ENCODE data around the gene C6orf89.

Gene C6orf89

GRCh38 chr6:36916126-36916525 lies 30.4 kb downstream of the C6orf89 start:
- no peak for DNase-seq (ENCODE audit: low spot score)
- TF ChIP-seq CTCF (IDR thresholded peaks at IDR 0.05; ENCODE audit: extremely low read depth, missing control alignments), result no peak

GRCh38 chr6:36917541-36918193 lies 31.9 kb downstream of the C6orf89 start:
- TF ChIP-seq CTCF (IDR thresholded peaks at IDR 0.05; ENCODE audit: extremely low read depth, missing control alignments), result no peak
- no peak for DNase-seq (ENCODE audit: low spot score)

GRCh38 chr6:36920049-36920448 lies 34.3 kb downstream of the C6orf89 start:
- no peak for DNase-seq (ENCODE audit: low spot score)
- no peak for TF ChIP-seq CTCF (IDR thresholded peaks at IDR 0.05; ENCODE audit: extremely low read depth, missing control alignments)

- TF ChIP-seq CTCF (IDR thresholded peaks at IDR 0.05; ENCODE audit: extremely low read depth, missing control alignments), result no peak
- DNase-seq (ENCODE audit: low spot score), result no peak
Observed at GRCh38 chr6:36920546-36920945, 34.8 kb downstream of the C6orf89 start.

- no peak for TF ChIP-seq CTCF (IDR thresholded peaks at IDR 0.05; ENCODE audit: extremely low read depth, missing control alignments)
- DNase-seq (ENCODE audit: low spot score), result no peak
Observed at GRCh38 chr6:36924131-36924530, 38.4 kb downstream of the C6orf89 start.

- no peak for DNase-seq (ENCODE audit: low spot score)
- no peak for TF ChIP-seq CTCF (IDR thresholded peaks at IDR 0.05; ENCODE audit: extremely low read depth, missing control alignments)
Observed at GRCh38 chr6:36924778-36925374, 39.1 kb downstream of the C6orf89 start.

GRCh38 chr6:36925809-36926208 lies 40.1 kb downstream of the C6orf89 start:
- no peak for DNase-seq (ENCODE audit: low spot score)
- TF ChIP-seq CTCF (IDR thresholded peaks at IDR 0.05; ENCODE audit: extremely low read depth, missing control alignments), result no peak
